Endodermal cell (in vitro differentiated cells): ENCODE results near the gene SEMA3A. TPM values are rescaled to one million over a fixed set of nuclear protein-coding genes. Genes with fewer than 3 reads are reported as not detected.

ENCODE experiments used
- DNase-seq: peaks from one replicate; pipeline ENCODE4 v3.0.0-alpha.2; 2017
- H3K27ac ChIP-seq: 2 replicates; pipeline ENCODE4 v1.5.1; 2013; ENCODE audit warnings: mild to moderate bottlenecking, low read depth, low read length, moderate library complexity
- H3K27me3 ChIP-seq: 2 replicates; pipeline ENCODE4 v1.6.1; 2013; ENCODE audit warnings: mild to moderate bottlenecking, low read length, moderate library complexity; ENCODE audit not compliant: insufficient read depth, control insufficient read depth, poor library complexity, severe bottlenecking
- H3K36me3 ChIP-seq: 2 replicates; pipeline ENCODE4 v1.7.0; 2013; ENCODE audit warnings: mild to moderate bottlenecking, low read length, moderate library complexity; ENCODE audit not compliant: control insufficient read depth, insufficient read depth
- H3K4me1 ChIP-seq: one replicate; pipeline ENCODE4 v1.7.0; 2013; ENCODE audit warnings: low read length; ENCODE audit not compliant: control insufficient read depth, insufficient read depth
- H3K4me3 ChIP-seq: 2 replicates; pipeline ENCODE4 v1.5.1; 2013; ENCODE audit warnings: mild to moderate bottlenecking, low read length, moderate library complexity
- H3K9ac ChIP-seq: 2 replicates; pipeline ENCODE4 v1.6.1; 2013; ENCODE audit warnings: mild to moderate bottlenecking, low read length, moderate library complexity; ENCODE audit not compliant: poor library complexity, severe bottlenecking; ENCODE audit errors: extremely low read depth
- H3K9me3 ChIP-seq: 2 replicates; pipeline ENCODE4 v1.6.1; 2013; ENCODE audit warnings: mild to moderate bottlenecking, low read length, moderate library complexity; ENCODE audit not compliant: control insufficient read depth
- H3K27ac Mint-ChIP-seq: 2 replicates; pipeline ENCODE4 v1.8.0; 2020; ENCODE audit warnings: mixed read lengths
- H3K27me3 Mint-ChIP-seq: 2 replicates; pipeline ENCODE4 v1.8.0; 2021; ENCODE audit warnings: mild to moderate bottlenecking, mixed read lengths; ENCODE audit not compliant: insufficient read depth
- H3K36me3 Mint-ChIP-seq: 2 replicates; pipeline ENCODE4 v1.8.0; 2020; ENCODE audit warnings: low read depth, mixed read lengths
- H3K4me1 Mint-ChIP-seq: 2 replicates; pipeline ENCODE4 v1.8.0; 2020; ENCODE audit warnings: mixed read lengths
- H3K4me3 Mint-ChIP-seq: 2 replicates; pipeline ENCODE4 v1.8.0; 2020; ENCODE audit warnings: mild to moderate bottlenecking, moderate library complexity, mixed read lengths
- H3K9me3 Mint-ChIP-seq: 2 replicates; pipeline ENCODE4 v1.8.0; 2020; ENCODE audit warnings: mild to moderate bottlenecking, mixed read lengths
- CTCF ChIP-seq: fragments of 200-600 bp; sonication (generic); conservative IDR thresholded peaks from 2 replicates; pipeline ENCODE4 v1.5.0; 2021; ENCODE audit warnings: antibody characterized with exemption, mild to moderate bottlenecking
- WGBS, 2 experiments: methylation state at CpG; one replicate each; pipeline versions ENCODE4 v1.1.5 to v1.1.7; 2013; ENCODE audit warnings: missing lambda C conversion rate in 2 of 2, mixed read lengths in 1 of 2; ENCODE audit not compliant: insufficient coverage in 1 of 2, insufficient read length in 1 of 2; 5-methylcytosine and 5-hydroxymethylcytosine counted together
- total RNA-seq, 2 donors: library from RNA; stranded (reverse); fragmentation: NEBNext Ultra II Directional in 1 of 2; extraction: Animal tissue kit (Norgen Biotek cat#: 25700) in 1 of 2; gene quantifications; 2 replicates in 1 of 2; 3 replicates in 1 of 2; pipeline ENCODE4 v1.2.1, GENCODE V29; 2021

SEMA3A gene
- total RNA-seq, 2 donors from 2014 or later = 43.5 to 72.8 TPM

GRCh38 chr7:84231157-84231556 lies 36.6 kb upstream of the SEMA3A start:
- Histone ChIP-seq H3K27ac (no peak overlapping the region), H3K4me1 (no peaks in the 10 kb centered on the region), H3K9ac (no peak overlapping the region), H3K4me3 (no peak overlapping the region), H3K9me3 (no peaks in the 10 kb centered on the region), H3K36me3 (no peaks in the 10 kb centered on the region), H3K27me3 (no peaks in the 10 kb centered on the region)
- H3K4me1 Mint-ChIP-seq = peaks cover 20% of the 10 kb centered on the region
- H3K27me3 Mint-ChIP-seq = no peaks in the 10 kb centered on the region
- DNase-seq = no peak
- no peaks in the 10 kb centered on the region for H3K36me3 Mint-ChIP-seq
- no peak overlapping the region for H3K27ac Mint-ChIP-seq
- no peak overlapping the region for H3K4me3 Mint-ChIP-seq
- no peak for TF ChIP-seq CTCF
- H3K9me3 Mint-ChIP-seq = no peaks in the 10 kb centered on the region

- no peak overlapping the region for H3K27ac Mint-ChIP-seq
- no peak for TF ChIP-seq CTCF
- no peaks in the 10 kb centered on the region for H3K4me1 ChIP-seq
Observed at GRCh38 chr7:84230491-84230890, 35.9 kb upstream of the SEMA3A start.

GRCh38 chr7:84228526-84228925 lies 33.9 kb upstream of the SEMA3A start:
- no peak for TF ChIP-seq CTCF
- Mint-ChIP-seq H3K4me3 (no peak overlapping the region), H3K9me3 (no peaks in the 10 kb centered on the region), H3K4me1 (peaks cover 20% of the 10 kb centered on the region), H3K36me3 (no peaks in the 10 kb centered on the region), H3K27me3 (no peaks in the 10 kb centered on the region), H3K27ac (peak overlapping the region; percentile 46)
- H3K27ac ChIP-seq = no peak overlapping the region
- peak; percentile 65 for DNase-seq
- WGBS, 2 experiments = 33 to 53% methylated on average over 1 of the region's 2 CpGs
- H3K9ac ChIP-seq = no peak overlapping the region
- H3K9me3 ChIP-seq = no peaks in the 10 kb centered on the region
- no peaks in the 10 kb centered on the region for H3K27me3 ChIP-seq
- no peaks in the 10 kb centered on the region for H3K36me3 ChIP-seq
- no peaks in the 10 kb centered on the region for H3K4me1 ChIP-seq
- no peak overlapping the region for H3K4me3 ChIP-seq

More at GRCh38 chr7:84230491-84230890, 35.9 kb upstream of the SEMA3A start:
- Mint-ChIP-seq H3K4me1 (peaks cover 20% of the 10 kb centered on the region), H3K36me3 (no peaks in the 10 kb centered on the region), H3K27me3 (no peaks in the 10 kb centered on the region), H3K4me3 (no peak overlapping the region), H3K9me3 (no peaks in the 10 kb centered on the region)
- no peak overlapping the region for H3K27ac ChIP-seq
- WGBS, 2 experiments = 83 to 94% methylated on average over 1 to 3 of the region's 3 CpGs
- no peak overlapping the region for H3K9ac ChIP-seq
- H3K27me3 ChIP-seq = no peaks in the 10 kb centered on the region
- no peaks in the 10 kb centered on the region for H3K9me3 ChIP-seq
- H3K4me3 ChIP-seq = no peak overlapping the region
- H3K36me3 ChIP-seq = no peaks in the 10 kb centered on the region
- no peak for DNase-seq
